HepG2 (cell line): ENCODE results near the gene PRM2. TPM values are rescaled to one million over a fixed set of nuclear protein-coding genes. Genes with fewer than 3 reads are reported as not detected.

Experiments used
- FOXA1 ChIP-seq, 2 experiments: fragments of 450-650 bp in 1 of 2; sonication (generic) in 1 of 2; formaldehyde crosslinking in 1 of 2; IDR thresholded peaks; 2 replicates each; pipeline versions ENCODE4 v1.4.0 to v1.6.1; 2016 to 2020; ENCODE audit warnings: missing genetic modification reagents in 1 of 2
- FOXM1 ChIP-seq: sonication (generic); formaldehyde crosslinking; IDR thresholded peaks from 2 replicates; pipeline ENCODE4 v1.5.0; 2020; ENCODE audit warnings: missing genetic modification reagents
- HOXA9 ChIP-seq: sonication (generic); formaldehyde crosslinking; IDR thresholded peaks from 2 replicates; pipeline ENCODE4 v1.8.1; 2022; ENCODE audit warnings: missing genetic modification reagents, mild to moderate bottlenecking, moderate library complexity, borderline replicate concordance
- ISL2 ChIP-seq: sonication (generic); formaldehyde crosslinking; IDR thresholded peaks from 2 replicates; pipeline ENCODE4 v1.5.0; 2020; ENCODE audit warnings: missing genetic modification reagents
- ISX ChIP-seq: sonication (generic); formaldehyde crosslinking; conservative IDR thresholded peaks from 2 replicates; pipeline ENCODE4 v1.5.0; 2020; ENCODE audit warnings: missing genetic modification reagents
- KLF11 ChIP-seq: IDR thresholded peaks from 2 replicates; pipeline ENCODE4 v1.6.1; 2016; ENCODE audit warnings: missing compliant biosample characterization
- ZBTB3 ChIP-seq: sonication (generic); formaldehyde crosslinking; IDR thresholded peaks from 2 replicates; pipeline ENCODE4 v1.4.0; 2020; ENCODE audit warnings: low read depth, mild to moderate bottlenecking, moderate library complexity, missing genetic modification reagents, borderline replicate concordance
- ZNF331 ChIP-seq: sonication (generic); formaldehyde crosslinking; IDR thresholded peaks from 2 replicates; pipeline ENCODE4 v1.4.0; 2020; ENCODE audit warnings: missing genetic modification reagents
- ZNF605 ChIP-seq: sonication (generic); formaldehyde crosslinking; IDR thresholded peaks from 2 replicates; pipeline ENCODE4 v1.8.0; 2022; ENCODE audit warnings: mild to moderate bottlenecking, missing genetic modification reagents
- ZSCAN12 ChIP-seq: sonication (generic); formaldehyde crosslinking; IDR thresholded peaks from 2 replicates; pipeline ENCODE4 v1.9.0; 2021; ENCODE audit warnings: mild to moderate bottlenecking, missing genetic modification reagents
- ZZZ3 ChIP-seq: sonication (generic); formaldehyde crosslinking; IDR thresholded peaks from 2 replicates; pipeline ENCODE4 v1.4.0; 2020; ENCODE audit warnings: missing genetic modification reagents, mild to moderate bottlenecking, borderline replicate concordance
- polyA plus RNA-seq, 8 experiments: library from polyadenylated mRNA; depleted of rRNA in 3 of 8; stranded (reverse) in 7 of 8; unstranded in 1 of 8; fragments of >200 nt; fragmentation: Illumina TruSeq in 4 of 8; extraction: Trizol in 4 of 8; gene quantifications; 2 replicates each; pipeline versions ENCODE4 v1.2.1 to v1.2.3, GENCODE V29; 2011 to 2016; ENCODE audit warnings: low read depth in 4 of 8, missing spikeins in 1 of 8, mixed read lengths in 1 of 8; ENCODE audit not compliant: insufficient read depth in 1 of 8
- total RNA-seq, 5 experiments: library from RNA; depleted of rRNA; stranded (reverse); fragments of >200 nt; fragmentation: Illumina TruSeq; extraction: Trizol; gene quantifications; 2 replicates each; pipeline ENCODE4 v1.2.3, GENCODE V29; 2016; ENCODE audit warnings: low read depth in 1 of 5
- TF ChIP-seq, protein P1 (sequence below): fragments of 450-650 bp; IDR thresholded peaks from 2 replicates; pipeline ENCODE4 v1.6.1; 2017
- TF ChIP-seq, protein P2 (sequence below): sonication (generic); formaldehyde crosslinking; IDR thresholded peaks from 2 replicates; pipeline ENCODE4 v1.4.0; 2020; ENCODE audit warnings: mild to moderate bottlenecking, missing genetic modification reagents
- TF ChIP-seq, protein P3 (sequence below): sonication (generic); formaldehyde crosslinking; IDR thresholded peaks from 2 replicates; pipeline ENCODE4 v1.9.0; 2021; ENCODE audit warnings: missing genetic modification reagents, borderline replicate concordance
- TF ChIP-seq, protein P4 (sequence below): sonication (generic); formaldehyde crosslinking; IDR thresholded peaks from 2 replicates; pipeline ENCODE4 v1.5.1; 2020; ENCODE audit warnings: missing genetic modification reagents, mild to moderate bottlenecking, borderline replicate concordance
- TF ChIP-seq, protein P5 (sequence below): sonication (generic); formaldehyde crosslinking; IDR thresholded peaks from 2 replicates; pipeline ENCODE4 v1.4.0; 2020; ENCODE audit warnings: missing genetic modification reagents
- TF ChIP-seq, protein P6 (sequence below): sonication (generic); formaldehyde crosslinking; conservative IDR thresholded peaks from 2 replicates; pipeline ENCODE4 v1.4.0; 2020; ENCODE audit warnings: mild to moderate bottlenecking, missing genetic modification reagents, moderate library complexity
- TF ChIP-seq, protein P7 (sequence below): sonication (generic); formaldehyde crosslinking; IDR thresholded peaks from 2 replicates; pipeline ENCODE4 v1.4.0; 2020; ENCODE audit warnings: missing genetic modification reagents
- TF ChIP-seq, protein P8 (sequence below): sonication (generic); formaldehyde crosslinking; IDR thresholded peaks from 2 replicates; pipeline ENCODE4 v1.4.0; 2020; ENCODE audit warnings: missing genetic modification reagents, low read depth, mild to moderate bottlenecking, borderline replicate concordance

Gene PRM2
- total and polyA plus RNA-seq, 2 of the 13 experiments (the other 11 are each of a cell fraction or from before 2014, with no cell fraction given): 0.54 TPM; not detected in 1

DNA sequence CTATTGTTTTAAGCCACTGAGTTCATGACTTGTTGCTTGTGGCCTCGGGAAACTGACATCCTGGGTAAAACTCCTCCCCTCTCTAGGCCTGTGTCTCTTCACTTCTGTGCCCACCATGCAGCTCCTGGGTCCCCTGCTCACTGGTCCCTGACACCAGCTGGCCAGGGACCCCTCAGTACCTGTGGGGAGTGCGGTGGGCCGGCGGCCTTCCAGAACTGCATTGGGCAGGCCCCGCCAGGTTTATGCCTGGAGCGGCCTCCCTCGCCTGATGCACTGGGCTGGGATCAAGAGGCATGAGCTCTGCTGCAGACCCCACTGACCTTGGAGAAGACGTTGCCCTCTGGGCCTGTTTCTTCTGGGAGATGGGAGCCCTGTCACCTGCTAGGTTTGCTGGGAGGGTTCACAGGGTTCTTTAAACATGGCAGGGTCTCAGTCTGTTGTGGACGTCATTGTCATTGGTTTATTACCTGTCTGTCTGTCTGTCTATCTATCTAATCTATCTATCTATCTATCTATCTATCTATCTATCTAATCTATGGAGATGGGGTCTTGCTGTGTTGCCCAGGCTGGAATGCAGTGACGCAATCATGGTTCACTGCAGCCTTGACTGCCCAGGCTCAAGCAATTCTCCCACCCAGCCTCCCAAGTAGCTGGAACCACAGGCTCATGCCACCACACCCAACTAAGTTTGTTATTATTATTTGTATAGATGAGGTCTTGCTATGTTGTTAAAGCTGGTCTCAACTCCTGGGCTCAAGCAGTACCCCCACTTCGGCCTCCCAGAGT is 47.5 kb upstream of the PRM2 start (continued):
- TF ChIP-seq, protein P1, sequence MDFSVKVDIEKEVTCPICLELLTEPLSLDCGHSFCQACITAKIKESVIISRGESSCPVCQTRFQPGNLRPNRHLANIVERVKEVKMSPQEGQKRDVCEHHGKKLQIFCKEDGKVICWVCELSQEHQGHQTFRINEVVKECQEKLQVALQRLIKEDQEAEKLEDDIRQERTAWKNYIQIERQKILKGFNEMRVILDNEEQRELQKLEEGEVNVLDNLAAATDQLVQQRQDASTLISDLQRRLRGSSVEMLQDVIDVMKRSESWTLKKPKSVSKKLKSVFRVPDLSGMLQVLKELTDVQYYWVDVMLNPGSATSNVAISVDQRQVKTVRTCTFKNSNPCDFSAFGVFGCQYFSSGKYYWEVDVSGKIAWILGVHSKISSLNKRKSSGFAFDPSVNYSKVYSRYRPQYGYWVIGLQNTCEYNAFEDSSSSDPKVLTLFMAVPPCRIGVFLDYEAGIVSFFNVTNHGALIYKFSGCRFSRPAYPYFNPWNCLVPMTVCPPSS: no peak
- no peak for TF ChIP-seq ISL2 (CRISPR knock-in tag)
- TF ChIP-seq ZBTB3 (CRISPR knock-in tag): no peak
- no peak for TF ChIP-seq FOXM1 (CRISPR knock-in tag)
- TF ChIP-seq, protein P2, sequence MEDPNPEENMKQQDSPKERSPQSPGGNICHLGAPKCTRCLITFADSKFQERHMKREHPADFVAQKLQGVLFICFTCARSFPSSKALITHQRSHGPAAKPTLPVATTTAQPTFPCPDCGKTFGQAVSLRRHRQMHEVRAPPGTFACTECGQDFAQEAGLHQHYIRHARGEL (CRISPR knock-in tag): no peak
- TF ChIP-seq, protein P3, sequence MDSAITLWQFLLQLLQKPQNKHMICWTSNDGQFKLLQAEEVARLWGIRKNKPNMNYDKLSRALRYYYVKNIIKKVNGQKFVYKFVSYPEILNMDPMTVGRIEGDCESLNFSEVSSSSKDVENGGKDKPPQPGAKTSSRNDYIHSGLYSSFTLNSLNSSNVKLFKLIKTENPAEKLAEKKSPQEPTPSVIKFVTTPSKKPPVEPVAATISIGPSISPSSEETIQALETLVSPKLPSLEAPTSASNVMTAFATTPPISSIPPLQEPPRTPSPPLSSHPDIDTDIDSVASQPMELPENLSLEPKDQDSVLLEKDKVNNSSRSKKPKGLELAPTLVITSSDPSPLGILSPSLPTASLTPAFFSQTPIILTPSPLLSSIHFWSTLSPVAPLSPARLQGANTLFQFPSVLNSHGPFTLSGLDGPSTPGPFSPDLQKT (CRISPR knock-in tag): no peak
- no peak for TF ChIP-seq ZNF331 (CRISPR knock-in tag)
- TF ChIP-seq, protein P4, sequence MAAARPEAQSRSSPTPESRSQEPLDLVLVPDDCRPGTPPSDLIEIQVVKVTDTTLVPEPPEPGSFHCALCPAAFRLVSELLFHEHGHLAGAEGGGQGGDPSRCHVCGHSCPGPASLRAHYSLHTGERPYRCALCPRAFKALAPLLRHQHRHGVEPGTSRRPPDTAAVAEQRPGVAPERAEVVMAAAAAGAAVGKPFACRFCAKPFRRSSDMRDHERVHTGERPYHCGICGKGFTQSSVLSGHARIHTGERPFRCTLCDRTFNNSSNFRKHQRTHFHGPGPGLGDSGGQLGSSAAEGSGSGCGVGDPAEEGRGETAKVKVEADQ (CRISPR knock-in tag): no peak
- TF ChIP-seq ISX (CRISPR knock-in tag): no peak
- TF ChIP-seq, protein P5, sequence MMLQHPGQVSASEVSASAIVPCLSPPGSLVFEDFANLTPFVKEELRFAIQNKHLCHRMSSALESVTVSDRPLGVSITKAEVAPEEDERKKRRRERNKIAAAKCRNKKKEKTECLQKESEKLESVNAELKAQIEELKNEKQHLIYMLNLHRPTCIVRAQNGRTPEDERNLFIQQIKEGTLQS (CRISPR knock-in tag): 0 out of 2 replicates have a peak, but pooled peaks have one; percentile 14
- TF ChIP-seq, protein P6, sequence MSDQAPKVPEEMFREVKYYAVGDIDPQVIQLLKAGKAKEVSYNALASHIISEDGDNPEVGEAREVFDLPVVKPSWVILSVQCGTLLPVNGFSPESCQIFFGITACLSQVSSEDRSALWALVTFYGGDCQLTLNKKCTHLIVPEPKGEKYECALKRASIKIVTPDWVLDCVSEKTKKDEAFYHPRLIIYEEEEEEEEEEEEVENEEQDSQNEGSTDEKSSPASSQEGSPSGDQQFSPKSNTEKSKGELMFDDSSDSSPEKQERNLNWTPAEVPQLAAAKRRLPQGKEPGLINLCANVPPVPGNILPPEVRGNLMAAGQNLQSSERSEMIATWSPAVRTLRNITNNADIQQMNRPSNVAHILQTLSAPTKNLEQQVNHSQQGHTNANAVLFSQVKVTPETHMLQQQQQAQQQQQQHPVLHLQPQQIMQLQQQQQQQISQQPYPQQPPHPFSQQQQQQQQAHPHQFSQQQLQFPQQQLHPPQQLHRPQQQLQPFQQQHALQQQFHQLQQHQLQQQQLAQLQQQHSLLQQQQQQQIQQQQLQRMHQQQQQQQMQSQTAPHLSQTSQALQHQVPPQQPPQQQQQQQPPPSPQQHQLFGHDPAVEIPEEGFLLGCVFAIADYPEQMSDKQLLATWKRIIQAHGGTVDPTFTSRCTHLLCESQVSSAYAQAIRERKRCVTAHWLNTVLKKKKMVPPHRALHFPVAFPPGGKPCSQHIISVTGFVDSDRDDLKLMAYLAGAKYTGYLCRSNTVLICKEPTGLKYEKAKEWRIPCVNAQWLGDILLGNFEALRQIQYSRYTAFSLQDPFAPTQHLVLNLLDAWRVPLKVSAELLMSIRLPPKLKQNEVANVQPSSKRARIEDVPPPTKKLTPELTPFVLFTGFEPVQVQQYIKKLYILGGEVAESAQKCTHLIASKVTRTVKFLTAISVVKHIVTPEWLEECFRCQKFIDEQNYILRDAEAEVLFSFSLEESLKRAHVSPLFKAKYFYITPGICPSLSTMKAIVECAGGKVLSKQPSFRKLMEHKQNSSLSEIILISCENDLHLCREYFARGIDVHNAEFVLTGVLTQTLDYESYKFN (CRISPR knock-in tag): no peak
- TF ChIP-seq, protein P7, sequence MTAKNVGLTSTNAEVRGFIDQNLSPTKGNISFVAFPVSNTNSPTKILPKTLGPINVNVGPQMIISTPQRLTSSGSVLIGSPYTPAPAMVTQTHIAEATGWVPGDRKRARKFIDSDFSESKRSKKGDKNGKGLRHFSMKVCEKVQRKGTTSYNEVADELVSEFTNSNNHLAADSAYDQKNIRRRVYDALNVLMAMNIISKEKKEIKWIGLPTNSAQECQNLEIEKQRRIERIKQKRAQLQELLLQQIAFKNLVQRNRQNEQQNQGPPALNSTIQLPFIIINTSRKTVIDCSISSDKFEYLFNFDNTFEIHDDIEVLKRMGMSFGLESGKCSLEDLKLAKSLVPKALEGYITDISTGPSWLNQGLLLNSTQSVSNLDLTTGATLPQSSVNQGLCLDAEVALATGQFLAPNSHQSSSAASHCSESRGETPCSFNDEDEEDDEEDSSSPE (CRISPR knock-in tag): no peak
- TF ChIP-seq KLF11 (CRISPR knock-in tag): no peak
- no peak for TF ChIP-seq ZZZ3 (CRISPR knock-in tag)
- no peak for TF ChIP-seq FOXA1 (IDR thresholded peaks at IDR 0.05)
- no peak for TF ChIP-seq FOXA1 (CRISPR knock-in tag; IDR thresholded peaks at IDR 0.05)
- TF ChIP-seq, protein P8, sequence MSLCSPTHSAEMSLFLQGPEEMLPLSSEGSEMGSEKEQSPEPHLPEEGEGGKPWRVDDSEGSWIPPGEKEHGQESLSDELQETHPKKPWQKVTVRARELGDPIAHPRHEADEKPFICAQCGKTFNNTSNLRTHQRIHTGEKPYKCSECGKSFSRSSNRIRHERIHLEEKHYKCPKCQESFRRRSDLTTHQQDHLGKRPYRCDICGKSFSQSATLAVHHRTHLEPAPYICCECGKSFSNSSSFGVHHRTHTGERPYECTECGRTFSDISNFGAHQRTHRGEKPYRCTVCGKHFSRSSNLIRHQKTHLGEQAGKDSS: no peak
- no peak for TF ChIP-seq ZSCAN12 (CRISPR knock-in tag)
- no peak for TF ChIP-seq HOXA9 (CRISPR knock-in tag)
- no peak for TF ChIP-seq ZNF605 (CRISPR knock-in tag)
